Skin epidermis (tissue), 12 donors: ENCODE measurements around the gene WNT3.

ENCODE experiments used
- H3K27ac ChIP-seq, 21 experiments: fragments of 200-600 bp; sonication (generic) in 11 of 21; one replicate each; pipeline ENCODE4 v1.5.0; 2020; ENCODE audit warnings: mild to moderate bottlenecking in 3 of 21, inconsistent platforms in 2 of 21, moderate library complexity in 2 of 21
- H3K4me3 ChIP-seq, 7 experiments: fragments of 200-600 bp; sonication (generic) in 2 of 7; one replicate each; pipeline ENCODE4 v1.5.0; 2020; ENCODE audit warnings: inconsistent platforms in 2 of 7, mild to moderate bottlenecking in 2 of 7, moderate library complexity in 1 of 7

WNT3 gene

DNA sequence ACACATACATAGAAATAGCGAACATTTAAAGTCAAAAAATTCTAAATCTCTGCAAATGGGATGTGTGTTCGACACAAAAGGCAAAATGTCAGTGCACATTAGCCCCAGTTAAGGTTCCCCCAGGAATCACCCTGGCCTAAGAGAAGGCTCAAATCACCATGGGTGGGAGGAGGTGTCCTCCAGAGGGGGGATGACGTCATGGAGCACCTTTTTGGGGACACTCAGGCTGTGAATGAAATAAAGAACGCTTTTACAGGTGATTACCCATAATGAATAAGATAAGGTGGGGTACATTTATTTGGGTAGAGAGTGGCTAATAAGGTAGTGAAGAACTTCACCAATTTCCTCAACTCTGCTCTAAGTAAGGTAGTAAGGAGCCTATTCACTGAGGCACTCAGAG, 26.4 kb downstream of the WNT3 start:
- Histone ChIP-seq H3K27ac (no peak overlapping the region), H3K4me3 (no peak overlapping the region)

- no peak overlapping the region for H3K4me3 ChIP-seq
Observed at GRCh38 chr17:46791531-46791930, 27.0 kb downstream of the WNT3 start.

GRCh38 chr17:46790216-46790615, 28.3 kb downstream of the WNT3 start:
- H3K27ac ChIP-seq, result no peak overlapping the region
- H3K4me3 ChIP-seq, result no peak overlapping the region

More at GRCh38 chr17:46791531-46791930, 27.0 kb downstream of the WNT3 start:
- no peak overlapping the region for H3K27ac ChIP-seq

GRCh38 chr17:46789610-46790009, 28.9 kb downstream of the WNT3 start:
- no peak overlapping the region for H3K4me3 ChIP-seq
- H3K27ac ChIP-seq, result no peak overlapping the region

GRCh38 chr17:46788796-46789195, 29.7 kb downstream of the WNT3 start:
- no peak overlapping the region for H3K27ac ChIP-seq
- H3K4me3 ChIP-seq, result no peak overlapping the region

DNA sequence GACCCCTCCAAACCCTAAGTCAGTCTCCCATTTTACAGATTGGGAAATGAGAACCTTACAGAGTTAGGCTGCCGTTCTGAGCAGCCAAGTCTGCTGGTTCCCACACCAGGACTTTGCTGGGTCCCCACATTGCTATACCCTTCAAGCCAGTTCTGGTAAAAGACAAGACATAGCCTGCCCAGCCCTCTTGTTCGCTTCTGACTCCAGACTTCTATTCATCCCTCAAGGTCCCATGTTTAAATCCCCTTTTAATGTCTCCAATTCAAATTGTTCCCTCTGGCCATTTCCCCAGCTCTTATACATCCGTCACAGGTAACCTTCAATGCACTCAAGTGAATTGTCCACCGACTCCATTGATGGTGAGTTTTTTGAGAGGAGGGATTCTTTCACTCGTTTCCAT, 30.2 kb downstream of the WNT3 start:
- no peak overlapping the region for H3K4me3 ChIP-seq

GRCh38 chr17:46787478-46787877, 31.0 kb downstream of the WNT3 start:
- H3K4me3 ChIP-seq, result no peak overlapping the region
- H3K27ac ChIP-seq, result no peak overlapping the region

More for the DNA sequence above, 30.2 kb downstream of the WNT3 start:
- H3K27ac ChIP-seq, result no peak overlapping the region

DNA sequence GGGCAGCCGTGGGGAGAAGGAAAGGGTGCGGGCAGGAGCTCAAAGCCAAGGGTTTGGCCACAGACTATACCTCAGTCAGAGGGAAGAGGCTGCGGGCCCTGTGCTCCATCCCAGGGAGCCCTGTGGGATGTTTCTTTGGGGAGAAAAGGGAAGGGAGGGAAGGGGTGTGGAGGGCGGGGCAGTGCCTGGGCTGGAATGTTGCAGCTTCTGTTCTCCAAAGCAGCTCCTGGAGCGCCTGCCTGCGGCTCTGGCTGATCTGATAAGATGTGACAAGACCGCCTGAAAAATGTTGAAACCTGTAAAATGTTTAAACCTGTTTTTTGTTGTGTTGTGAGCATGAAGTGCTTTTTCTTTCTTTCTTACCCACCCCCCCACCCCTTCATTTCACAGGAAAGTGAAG, 32.8 kb downstream of the WNT3 start:
- peak overlapping the region in 1 of 21 experiments; percentile 11 for H3K27ac ChIP-seq

DNA sequence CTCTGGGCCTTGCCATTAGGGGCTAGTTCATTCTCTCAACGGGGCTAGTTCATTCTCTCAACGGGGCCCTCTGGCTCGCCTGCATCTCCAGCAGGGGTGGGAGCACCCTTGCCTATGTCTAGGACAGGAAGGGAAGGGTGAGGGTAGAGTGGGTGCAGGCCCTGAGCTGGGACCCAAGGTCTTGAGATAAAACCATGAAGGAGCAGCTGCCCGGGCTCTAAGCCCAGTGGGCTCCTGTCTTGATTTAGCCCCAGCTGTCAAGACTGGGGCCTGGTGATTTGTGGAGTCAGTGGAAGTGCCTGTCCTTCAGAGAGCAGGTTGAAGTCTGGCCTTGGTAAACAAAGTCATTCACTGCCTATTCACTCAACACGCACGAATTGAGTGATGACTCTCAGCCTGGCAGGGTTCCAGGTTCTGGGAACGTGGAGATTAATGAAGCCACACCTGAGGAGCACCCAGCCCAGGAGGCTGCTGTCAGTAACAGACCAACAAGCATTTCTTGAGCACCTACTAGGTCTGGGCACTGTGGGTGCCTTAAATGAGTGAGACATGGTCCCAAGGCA, 35.4 kb downstream of the WNT3 start:
- H3K27ac ChIP-seq, result peak overlapping the region in 1 of 21 experiments; percentile 50

More for the DNA sequence above, 32.8 kb downstream of the WNT3 start:
- H3K4me3 ChIP-seq, result no peak overlapping the region

GRCh38 chr17:46782250-46782953, 36.1 kb downstream of the WNT3 start:
- no peak overlapping the region for H3K4me3 ChIP-seq
- peak overlapping the region in 1 of 21 experiments; percentile 50 for H3K27ac ChIP-seq

More for the DNA sequence above, 35.4 kb downstream of the WNT3 start:
- no peak overlapping the region for H3K4me3 ChIP-seq

DNA sequence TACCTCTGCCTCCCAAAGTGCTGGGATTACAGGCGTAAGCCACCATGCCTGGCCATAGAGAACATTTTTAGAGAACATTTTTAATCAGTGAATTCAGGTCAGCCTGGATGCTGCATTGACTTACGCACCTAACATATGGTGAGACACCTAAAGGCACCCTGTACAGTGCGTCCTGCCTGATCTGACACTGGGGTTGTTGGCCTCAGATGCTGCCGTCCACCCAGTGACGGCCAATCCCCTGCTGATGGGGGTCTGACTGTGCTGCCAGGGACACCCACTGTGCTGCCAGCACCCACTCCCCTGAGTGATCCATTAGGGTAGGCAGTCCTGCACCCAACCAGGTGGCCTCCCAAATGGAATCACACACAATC, 38.5 kb downstream of the WNT3 start:
- Histone ChIP-seq H3K27ac (no peak overlapping the region), H3K4me3 (no peak overlapping the region)

DNA sequence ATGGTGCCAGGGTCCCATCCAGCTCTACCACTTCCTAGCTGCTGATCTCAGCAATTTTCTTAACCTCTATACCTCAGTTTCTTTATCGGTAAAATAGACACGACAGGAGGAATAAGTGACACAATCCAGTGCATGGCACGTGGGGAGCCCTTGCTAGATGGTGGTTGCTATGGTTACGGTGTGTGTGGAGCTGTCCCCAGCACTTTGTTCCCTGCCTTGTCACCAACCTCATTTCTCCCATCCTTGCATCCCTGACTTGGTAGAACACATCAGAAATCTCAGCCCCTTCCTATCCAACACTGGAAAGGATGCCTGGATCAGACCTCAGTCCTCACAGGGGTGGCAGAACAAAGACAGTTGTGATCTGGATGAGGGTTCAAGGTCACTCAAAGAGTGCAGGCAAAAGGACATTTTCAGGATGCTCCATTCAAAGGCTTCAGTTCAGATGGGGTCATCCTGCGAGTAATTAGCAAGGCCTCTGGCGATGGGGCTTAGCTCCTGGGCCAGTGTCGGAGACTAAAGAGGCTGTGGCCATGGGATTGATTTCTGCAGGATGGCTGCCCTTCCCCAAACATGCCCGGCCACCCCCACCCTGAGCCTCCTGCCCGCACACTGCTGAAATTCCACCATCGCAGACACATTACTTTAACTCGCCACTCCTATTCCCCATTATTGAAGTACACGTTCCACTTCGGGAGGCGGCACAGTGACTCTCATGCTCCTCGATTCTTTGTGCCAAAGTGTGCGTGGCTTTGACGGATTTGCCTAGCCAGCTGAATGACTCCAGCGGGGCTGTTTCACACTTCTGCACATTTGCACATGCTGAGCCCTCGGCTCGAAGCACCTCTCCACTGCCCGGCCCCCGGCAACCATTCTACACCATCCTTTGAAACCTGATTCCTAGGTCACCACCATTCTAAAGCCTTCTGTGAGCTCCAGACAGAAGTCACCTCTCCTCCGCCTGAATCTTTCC, 40.3 kb downstream of the WNT3 start:
- no peak overlapping the region for H3K4me3 ChIP-seq
- H3K27ac ChIP-seq, result no peak overlapping the region

DNA sequence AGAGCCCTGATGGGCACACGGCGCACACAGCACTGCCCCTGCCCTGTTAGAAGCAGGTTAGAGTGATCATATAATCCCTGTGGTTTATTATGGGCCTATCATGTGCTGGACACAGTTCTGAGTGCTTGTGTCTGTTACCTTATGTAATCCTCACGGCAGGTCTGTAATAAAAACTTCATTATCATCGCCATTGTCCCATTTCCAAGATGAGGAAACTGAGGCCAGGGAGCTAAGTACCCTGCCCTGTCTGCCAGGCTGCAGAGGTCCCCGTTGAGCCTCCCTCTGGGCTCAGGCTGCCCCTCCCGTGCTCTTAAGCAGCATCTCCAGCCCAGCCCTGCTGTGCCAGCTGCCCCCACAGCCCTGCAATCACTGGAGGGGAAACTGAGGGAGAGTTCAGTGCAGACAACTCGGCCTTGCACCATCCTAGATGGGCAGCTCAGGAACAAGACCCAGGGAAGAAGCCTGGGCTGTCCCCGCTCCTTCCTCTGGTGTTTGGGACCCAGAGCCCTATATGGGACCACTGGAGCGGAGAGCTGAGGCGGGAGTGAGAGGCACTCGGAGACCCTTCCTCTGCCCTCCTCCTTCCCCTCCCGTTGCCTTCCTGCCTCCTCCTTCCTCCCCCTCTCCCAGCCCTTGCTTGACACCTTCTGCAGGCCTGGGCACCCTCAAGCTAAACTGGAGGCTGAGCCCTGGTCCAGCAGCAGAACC, 42.0 kb downstream of the WNT3 start:
- Histone ChIP-seq H3K27ac (no peak overlapping the region), H3K4me3 (no peak overlapping the region)

GRCh38 chr17:46774108-46774737, 44.3 kb downstream of the WNT3 start:
- Histone ChIP-seq H3K4me3 (no peak overlapping the region), H3K27ac (no peak overlapping the region)

- no peak overlapping the region for H3K27ac ChIP-seq
Observed at GRCh38 chr17:46773676-46774075, 44.8 kb downstream of the WNT3 start.

GRCh38 chr17:46773221-46773605, 45.3 kb downstream of the WNT3 start:
- H3K4me3 ChIP-seq, result no peak overlapping the region

More at GRCh38 chr17:46773676-46774075, 44.8 kb downstream of the WNT3 start:
- no peak overlapping the region for H3K4me3 ChIP-seq

GRCh38 chr17:46772475-46773220, 45.8 kb downstream of the WNT3 start:
- Histone ChIP-seq H3K4me3 (peak overlapping the region in 5 of 7 experiments; percentile 34 to 48 (median 40)), H3K27ac (peak overlapping the region in 9 of 21 experiments; percentile 23 to 80 (median 63))

More at GRCh38 chr17:46773221-46773605, 45.3 kb downstream of the WNT3 start:
- H3K27ac ChIP-seq, result peak overlapping the region in 1 of 21 experiments; percentile 23
